Hepatocyte (in vitro differentiated cells): ENCODE data around the gene EVL.

Experiments
- CTCF ChIP-seq: fragments of 200-600 bp; sonication (generic); IDR thresholded peaks from 2 replicates; pipeline ENCODE4 v1.5.1; 2016; ENCODE audit warnings: antibody characterized with exemption, mild to moderate bottlenecking; ENCODE audit not compliant: poor library complexity
- EZH2 ChIP-seq: fragments of 200-600 bp; sonication (generic); IDR thresholded peaks from 2 replicates; pipeline ENCODE4 v1.6.1; 2016; ENCODE audit warnings: antibody characterized with exemption, mild to moderate bottlenecking, borderline replicate concordance

GRCh38 chr14:100065111-100065871 is at the start of gene EVL:
- TF ChIP-seq CTCF (no peak), EZH2 (no peak)
